Measurements from ENCODE around the gene AKR1C8.

GRCh38 chr10:5108658-5109416, 76.1 kb downstream of the AKR1C8 start:
- TF ChIP-seq CTCF (IDR thresholded peaks at IDR 0.05; ENCODE audit: borderline replicate concordance, extremely low read depth, low read length, poor library complexity, severe bottlenecking): no peak
- no peak for TF ChIP-seq EZH2 (IDR thresholded peaks at IDR 0.05; ENCODE audit: borderline replicate concordance, low read depth, low read length, severe bottlenecking)

Data from DND-41 (cell line).